ENCODE data around the gene ACTN1.
"Not testable (repeated sequence)": the region's sequence is repeated elsewhere in the genome, so short reads cannot be mapped to it uniquely, and the experiment has no call there.

Gene ACTN1

GRCh38 chr14:68979021-68979721 is at the start of gene ACTN1:
TSS of gene ACTN1 (minus strand) at chr14:68979302. CDS start at chr14:68979056, 246 bp downstream.
- DNase-seq, result peak; percentile 99

GRCh38 chr14:69027242-69027913 is 48.3 kb upstream of the ACTN1 start:
- no peak for DNase-seq

GRCh38 chr14:69023035-69023434 is 43.9 kb upstream of the ACTN1 start:
- DNase-seq, result no peak

- not testable (repeated sequence) for DNase-seq
Measured at GRCh38 chr14:69022093-69022492, 43.0 kb upstream of the ACTN1 start.

- DNase-seq, result no peak
Measured at GRCh38 chr14:69017706-69018105, 38.6 kb upstream of the ACTN1 start.

- no peak for DNase-seq
Measured at GRCh38 chr14:69014829-69015259, 35.7 kb upstream of the ACTN1 start.

- peak; percentile 28 for DNase-seq
Measured at GRCh38 chr14:69013943-69014782, 35.1 kb upstream of the ACTN1 start.

- no peak for DNase-seq
Measured at GRCh38 chr14:69012256-69012953, 33.3 kb upstream of the ACTN1 start.

- DNase-seq, result no peak
Measured at GRCh38 chr14:69010648-69011047, 31.5 kb upstream of the ACTN1 start.

- peak; percentile 39 for DNase-seq
Measured at GRCh38 chr14:69008421-69008884, 29.4 kb upstream of the ACTN1 start.

- no peak for DNase-seq
Measured at GRCh38 chr14:69006346-69006745, 27.2 kb upstream of the ACTN1 start.

GRCh38 chr14:69005432-69006148 is 26.5 kb upstream of the ACTN1 start:
- DNase-seq, result peak; percentile 51

- no peak for DNase-seq
Measured at GRCh38 chr14:69004731-69005431, 25.8 kb upstream of the ACTN1 start.

- DNase-seq, result no peak
Measured at GRCh38 chr14:69003626-69004025, 24.5 kb upstream of the ACTN1 start.

GRCh38 chr14:69002069-69002468 is 23.0 kb upstream of the ACTN1 start:
- DNase-seq, result no peak

- DNase-seq, result no peak
Measured at GRCh38 chr14:69001375-69001774, 22.3 kb upstream of the ACTN1 start.

- no peak for DNase-seq
Measured at GRCh38 chr14:68998062-68998461, 19.0 kb upstream of the ACTN1 start.

- no peak for DNase-seq
Measured at GRCh38 chr14:68995731-68996130, 16.6 kb upstream of the ACTN1 start.

- no peak for DNase-seq
Measured at GRCh38 chr14:68994056-68994455, 15.0 kb upstream of the ACTN1 start.

- no peak for DNase-seq
Measured at GRCh38 chr14:68987653-68988036, 8.5 kb upstream of the ACTN1 start.

- DNase-seq, result no peak
Measured at GRCh38 chr14:68986926-68987652, 8.0 kb upstream of the ACTN1 start.
